Umbilical cord (tissue), 2 donors: ENCODE results near the gene CISD3. TPM values are rescaled to one million over a fixed set of nuclear protein-coding genes. Genes with fewer than 3 reads are reported as not detected.

ENCODE experiments used
- DNase-seq: peaks from one replicate; pipeline ENCODE4 v3.0.0-alpha.2; 2015; ENCODE audit warnings: low spot score
- total RNA-seq: library from RNA; depleted of rRNA; stranded (reverse); fragments of >200 nt; gene quantifications from one replicate; pipeline ENCODE4 v1.2.3, GENCODE V29; 2014; ENCODE audit warnings: low replicate concordance; ENCODE audit not compliant: insufficient read depth

CISD3 gene
- total RNA-seq: 2.2 TPM

DNA sequence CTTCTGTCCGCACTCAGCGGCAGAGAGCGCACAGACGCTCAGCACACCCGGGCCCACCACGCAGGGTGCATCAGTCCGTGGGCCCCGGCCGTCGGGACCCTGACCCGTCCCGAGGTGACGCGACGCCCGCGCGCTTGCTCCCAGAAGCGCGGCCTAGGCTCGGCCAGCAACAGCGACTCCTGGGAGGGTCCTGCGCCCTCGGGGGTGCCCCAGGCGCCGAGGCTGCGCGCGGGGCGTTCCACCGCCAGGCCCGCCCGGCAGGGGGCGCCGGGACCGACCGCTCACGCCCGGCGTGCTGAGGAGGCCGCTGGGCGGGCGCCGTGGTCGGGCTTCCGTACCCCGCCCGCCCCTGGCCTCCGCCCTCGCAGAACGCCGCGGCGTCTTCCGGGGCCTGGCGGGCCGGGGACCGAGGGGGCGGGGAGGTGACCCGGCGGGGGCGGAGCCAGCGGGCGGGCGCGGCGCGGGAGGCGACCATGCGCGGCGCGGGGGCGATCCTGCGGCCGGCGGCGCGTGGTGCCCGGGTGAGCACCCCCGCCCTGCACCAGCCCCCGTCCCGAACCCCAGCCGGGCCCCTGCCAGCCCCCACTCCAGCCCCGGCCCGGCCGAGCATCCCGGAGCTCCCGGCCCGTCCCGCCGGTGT is at the start of gene CISD3:
Gene CISD3, plus strand, starts transcription at position 456 of the 640 bp plus-strand sequence. Its CDS starts 18 bp downstream, at position 474.
- peak; percentile 90 for DNase-seq

GRCh38 chr17:38681096-38681495 is 49.0 kb upstream of the CISD3 start:
- no peak for DNase-seq

GRCh38 chr17:38685491-38685890 is 44.6 kb upstream of the CISD3 start:
- no peak for DNase-seq

- no peak for DNase-seq
Observed at GRCh38 chr17:38687286-38687685, 42.9 kb upstream of the CISD3 start.

- no peak for DNase-seq
Observed at GRCh38 chr17:38690386-38690785, 39.8 kb upstream of the CISD3 start.

- DNase-seq: no peak
Observed at GRCh38 chr17:38691154-38691553, 39.0 kb upstream of the CISD3 start.

DNA sequence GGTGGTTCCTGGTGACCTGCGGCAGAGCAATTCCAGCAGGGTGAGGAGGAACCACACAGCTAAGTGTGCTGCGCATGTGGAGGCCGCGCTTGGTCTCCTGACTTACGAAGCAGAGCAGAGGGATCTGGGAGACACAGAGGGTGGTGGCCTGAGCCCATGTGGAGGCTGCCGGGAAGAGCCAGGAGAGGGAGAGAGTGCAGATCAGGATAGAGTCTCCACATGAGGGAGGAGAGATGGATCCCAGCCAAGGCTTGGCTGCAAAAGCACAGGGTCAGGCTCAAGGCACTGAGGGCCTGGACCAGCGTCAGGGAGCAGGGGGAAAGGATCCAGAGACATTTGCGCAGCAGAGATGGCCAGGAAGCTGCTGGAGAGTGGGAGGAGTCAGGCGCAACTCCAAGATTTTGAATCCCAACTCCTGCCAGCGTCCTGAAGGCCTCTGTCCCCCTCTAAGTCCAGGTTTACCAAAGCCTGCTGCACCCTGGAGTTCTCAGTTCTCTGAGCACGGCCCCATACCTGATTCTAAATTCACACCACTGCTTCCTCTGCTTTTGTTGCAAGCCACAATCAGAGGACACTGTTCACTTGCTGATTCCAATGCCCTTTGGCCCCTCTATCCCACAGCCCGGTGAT is 36.3 kb upstream of the CISD3 start:
- peak; percentile 90 for DNase-seq

GRCh38 chr17:38697061-38697820 is 32.9 kb upstream of the CISD3 start:
- no peak for DNase-seq

- DNase-seq: no peak
Observed at GRCh38 chr17:38698760-38699159, 31.4 kb upstream of the CISD3 start.

DNA sequence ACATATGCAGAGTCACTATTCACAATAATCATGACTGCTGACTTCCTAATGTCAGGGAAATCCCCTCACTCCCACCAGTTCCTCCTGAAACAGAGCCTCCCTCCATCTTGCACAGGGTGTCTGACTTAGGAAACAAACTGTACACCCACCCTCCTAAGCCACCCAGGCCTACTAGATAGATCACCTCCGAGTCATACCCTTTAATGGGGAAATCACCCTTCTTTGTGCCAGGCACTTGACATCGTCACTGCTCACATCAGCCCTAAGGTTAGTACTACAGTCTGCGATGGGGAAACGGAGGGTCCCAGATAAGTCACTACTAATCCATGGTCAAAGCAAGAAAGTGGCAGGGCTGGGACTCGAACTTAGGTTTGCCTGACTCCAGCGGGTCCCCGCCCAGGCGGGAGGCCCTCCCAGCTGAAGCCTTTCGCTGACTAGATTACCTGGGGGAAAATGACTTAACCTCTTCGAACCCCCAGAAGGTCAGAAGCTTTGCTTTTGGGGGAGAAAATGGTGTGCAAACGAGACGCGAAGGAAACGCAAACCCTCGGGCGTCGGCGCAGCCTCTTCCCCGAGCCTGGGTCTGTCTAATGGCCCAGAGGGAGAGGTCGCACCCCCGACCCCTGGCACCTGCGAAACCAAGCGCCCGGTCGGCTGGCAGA is 28.5 kb upstream of the CISD3 start:
- DNase-seq: peak; percentile 46

DNA sequence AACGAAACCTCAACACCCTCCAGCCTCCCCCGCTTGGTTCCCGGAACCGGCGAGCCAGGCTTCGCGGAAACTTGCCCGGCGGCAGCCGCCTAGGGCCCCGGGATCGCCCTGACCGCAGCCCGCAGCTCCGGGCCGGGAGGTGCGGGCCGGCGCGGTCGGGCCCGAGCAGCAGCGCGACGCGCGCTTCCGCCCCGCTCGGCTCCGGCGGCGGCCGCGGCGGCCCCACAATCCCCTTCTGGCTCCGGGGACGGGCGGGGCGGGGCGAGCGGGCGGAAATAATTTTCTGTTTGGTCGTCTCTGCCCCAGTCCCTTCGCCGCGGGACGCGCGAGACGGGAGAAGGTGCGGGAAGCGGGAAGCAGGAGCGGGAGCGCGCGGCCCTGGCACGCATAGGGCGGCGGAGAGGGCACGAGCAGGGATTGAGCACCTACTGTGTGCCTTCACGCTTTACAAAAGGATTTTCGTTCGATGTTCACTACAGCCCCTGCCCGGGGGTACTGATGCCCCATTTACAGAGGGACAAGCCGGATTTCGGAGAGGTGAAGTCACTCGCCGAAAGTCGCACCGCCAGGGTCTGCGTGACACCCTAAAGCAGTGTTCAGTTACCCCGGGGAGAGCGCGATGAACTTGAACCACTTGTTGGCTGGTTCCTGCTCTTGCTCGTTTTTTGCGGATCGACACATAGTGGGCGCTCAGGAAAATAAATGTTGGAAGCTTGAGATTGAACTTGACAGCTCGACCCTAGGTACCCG is 27.8 kb upstream of the CISD3 start:
- peak; percentile 88 for DNase-seq

GRCh38 chr17:38702916-38703741 is 27.0 kb upstream of the CISD3 start:
- no peak for DNase-seq

DNA sequence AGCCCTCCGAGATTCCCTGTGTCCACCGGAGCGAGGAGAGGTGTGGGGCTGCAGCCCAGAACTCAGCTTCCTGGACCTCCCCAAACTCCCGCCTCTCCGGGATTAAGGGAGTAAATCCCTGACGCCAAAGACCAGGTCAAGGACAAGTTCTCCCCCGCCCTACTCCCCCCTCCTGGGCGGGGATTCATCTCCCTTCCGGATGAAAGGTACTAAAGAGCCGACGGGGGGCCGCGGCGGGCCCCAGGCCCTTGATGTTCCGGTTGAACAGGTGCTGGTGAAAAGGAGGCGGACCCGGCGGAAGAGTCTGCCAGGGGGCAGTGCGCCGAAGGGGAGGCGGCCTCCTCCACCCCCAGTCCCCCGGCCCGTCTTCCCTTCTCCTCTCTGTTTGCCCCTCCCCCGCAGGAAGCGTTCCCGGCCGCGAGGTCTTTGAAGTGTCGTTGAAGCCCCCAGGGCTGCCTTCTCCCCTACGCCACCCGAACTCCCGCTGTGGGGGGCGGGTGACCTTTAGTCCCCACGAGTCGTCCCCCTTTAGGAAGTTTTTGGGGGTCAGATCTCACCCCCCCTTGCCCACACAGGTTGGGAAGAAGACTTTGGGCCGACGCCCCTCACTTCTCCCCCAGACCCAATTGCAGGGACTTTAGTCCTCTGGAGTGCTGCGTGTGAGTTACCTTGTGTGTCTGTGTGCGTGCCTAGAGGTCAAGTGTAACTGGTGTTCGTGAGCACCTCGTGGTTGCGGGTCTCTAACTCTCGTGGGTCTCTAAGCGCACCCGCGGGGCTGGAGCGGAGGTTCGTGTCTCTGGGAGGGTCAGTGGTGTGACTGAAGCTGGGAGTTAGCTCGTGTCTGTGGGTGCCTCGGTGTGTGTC is 26.2 kb upstream of the CISD3 start:
- peak; percentile 63 for DNase-seq

- DNase-seq: peak; percentile 87
Observed at GRCh38 chr17:38704606-38705522, 25.3 kb upstream of the CISD3 start, which contains the start of gene MLLT6. Gene MLLT6 (plus strand): TSS chr17:38705273. CDS start chr17:38705633, 360 bp downstream.

- DNase-seq: peak; percentile 11
Observed at GRCh38 chr17:38705523-38705802, 24.7 kb upstream of the CISD3 start.

DNA sequence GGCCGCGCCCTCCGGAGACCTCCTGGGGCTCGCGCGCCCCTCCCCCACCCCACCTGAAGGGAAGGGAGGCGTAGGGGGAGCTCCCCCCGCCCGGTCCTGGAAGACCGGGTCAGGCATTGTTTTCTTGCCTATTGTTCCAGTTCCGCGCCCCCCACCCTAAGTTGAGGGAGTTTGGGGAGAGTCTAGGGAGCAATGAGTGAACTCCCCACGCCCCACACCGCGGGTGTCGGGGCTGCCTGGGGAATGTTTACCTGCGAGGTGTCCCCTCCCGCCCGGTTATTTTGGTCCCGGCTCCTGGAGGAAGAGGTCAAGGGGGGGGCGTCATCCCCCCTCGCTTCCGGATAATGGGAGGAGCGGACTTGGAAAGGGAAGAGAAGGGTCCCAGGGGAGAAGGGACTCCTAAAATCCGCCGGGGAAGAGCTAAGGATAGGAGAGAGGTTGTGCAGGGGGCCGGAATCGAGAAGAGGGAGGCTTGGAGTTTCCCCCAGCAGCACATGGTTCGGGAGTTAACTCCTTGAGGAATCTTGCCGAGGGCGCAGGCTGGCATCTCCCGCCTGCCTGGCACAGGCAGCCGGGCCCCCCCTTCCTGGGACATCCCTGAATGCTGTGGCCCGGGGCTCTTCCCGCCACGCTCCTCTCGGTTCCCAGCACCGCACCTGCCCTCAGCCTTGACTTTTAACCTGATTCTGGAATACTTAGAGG is 24.2 kb upstream of the CISD3 start:
- peak; percentile 32 for DNase-seq

DNA sequence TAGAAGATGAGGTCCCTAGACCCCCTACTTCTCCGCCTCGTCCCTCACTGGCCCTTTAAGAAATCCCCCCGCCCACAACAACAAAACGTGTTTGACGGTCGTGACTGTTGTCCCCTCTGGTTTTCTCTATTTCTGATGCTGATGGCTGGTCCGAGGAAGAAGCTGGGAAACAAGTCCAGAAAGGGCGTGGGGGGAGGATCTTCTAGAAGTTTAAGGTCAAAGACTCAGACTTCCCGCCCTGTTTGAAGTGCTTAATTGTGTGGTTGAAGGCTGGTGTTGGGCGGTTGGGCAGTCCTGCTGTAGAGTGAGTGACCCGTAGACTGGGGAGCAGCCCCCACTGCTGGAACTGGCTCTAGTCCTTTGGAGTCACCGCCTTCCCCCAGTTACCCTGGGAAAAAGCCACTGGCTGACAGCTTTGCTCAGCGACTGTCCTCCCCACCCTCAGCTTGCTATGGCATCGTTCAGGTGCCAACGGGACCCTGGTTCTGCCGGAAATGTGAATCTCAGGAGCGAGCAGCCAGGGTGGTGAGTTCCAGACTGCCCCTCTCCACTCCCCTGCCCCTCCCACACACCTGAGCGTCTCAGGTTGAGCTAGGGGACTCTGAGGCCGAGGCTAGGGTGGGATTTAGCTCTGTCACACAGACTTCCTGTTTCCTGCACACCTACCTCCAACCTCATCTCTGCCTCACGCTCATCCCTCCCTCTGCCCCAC is 23.5 kb upstream of the CISD3 start:
- DNase-seq: peak; percentile 32
